ENCODE results near the gene KBTBD12.
"Not testable (repeated sequence)": the region's sequence is repeated elsewhere in the genome, so short reads cannot be mapped to it uniquely, and the experiment has no call there.

The KBTBD12 gene, protein sequence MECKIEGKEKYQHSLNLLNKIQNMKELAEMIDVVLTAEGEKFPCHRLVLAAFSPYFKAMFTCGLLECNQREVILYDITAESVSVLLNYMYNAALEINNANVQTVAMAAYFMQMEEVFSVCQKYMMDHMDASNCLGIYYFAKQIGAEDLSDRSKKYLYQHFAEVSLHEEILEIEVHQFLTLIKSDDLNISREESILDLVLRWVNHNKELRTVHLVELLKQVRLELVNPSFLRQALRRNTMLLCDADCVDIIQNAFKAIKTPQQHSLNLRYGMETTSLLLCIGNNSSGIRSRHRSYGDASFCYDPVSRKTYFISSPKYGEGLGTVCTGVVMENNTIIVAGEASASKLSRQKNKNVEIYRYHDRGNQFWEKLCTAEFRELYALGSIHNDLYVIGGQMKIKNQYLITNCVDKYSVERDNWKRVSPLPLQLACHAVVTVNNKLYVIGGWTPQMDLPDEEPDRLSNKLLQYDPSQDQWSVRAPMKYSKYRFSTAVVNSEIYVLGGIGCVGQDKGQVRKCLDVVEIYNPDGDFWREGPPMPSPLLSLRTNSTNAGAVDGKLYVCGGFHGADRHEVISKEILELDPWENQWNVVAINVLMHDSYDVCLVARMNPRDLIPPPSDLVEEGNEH

DNA sequence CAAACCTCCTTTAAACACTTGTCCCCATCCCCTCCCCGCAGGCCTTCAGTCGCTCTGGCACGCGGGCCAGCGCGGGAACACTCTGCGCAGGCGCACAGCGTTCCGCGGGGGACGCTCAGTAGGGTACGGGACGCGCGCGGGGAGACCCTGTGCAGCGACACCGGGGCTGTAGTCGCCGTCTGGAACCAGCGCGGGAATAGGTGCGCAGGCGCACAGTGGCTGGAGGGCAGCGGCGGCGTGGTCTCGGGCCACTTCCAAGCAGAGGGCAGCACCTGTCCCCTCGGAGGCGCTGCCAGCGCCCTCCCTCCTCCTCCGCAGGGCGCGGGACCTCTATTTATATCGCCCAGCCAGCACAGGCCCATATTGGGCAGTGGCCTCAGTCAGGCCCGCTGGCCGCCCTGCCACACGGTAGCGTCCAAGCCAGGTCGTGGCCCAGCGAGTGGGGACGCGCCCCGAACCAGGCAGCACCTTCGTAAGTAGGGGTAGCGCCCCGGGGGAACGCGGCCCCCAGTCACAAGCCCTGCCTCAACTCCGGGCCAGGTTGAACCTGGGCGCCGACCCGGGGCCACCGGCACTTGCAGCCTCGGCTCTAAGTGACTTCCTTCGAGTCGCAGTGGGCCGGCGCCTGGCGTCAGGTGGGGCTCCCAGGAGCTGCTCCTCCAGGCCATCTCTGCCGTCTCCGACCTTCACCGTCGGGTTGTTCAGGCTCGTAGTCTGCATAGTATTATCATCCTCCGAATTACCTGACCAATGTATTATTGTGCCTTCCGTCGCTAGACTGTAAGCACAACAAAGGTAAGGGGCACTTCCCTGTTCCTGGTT is at the start of gene KBTBD12:
TSS of gene KBTBD12 (plus strand) at position 118 of the 822 bp plus-strand sequence. CDS start 7,830 bp downstream, outside the sequence.
- no peak for DNase-seq

DNA sequence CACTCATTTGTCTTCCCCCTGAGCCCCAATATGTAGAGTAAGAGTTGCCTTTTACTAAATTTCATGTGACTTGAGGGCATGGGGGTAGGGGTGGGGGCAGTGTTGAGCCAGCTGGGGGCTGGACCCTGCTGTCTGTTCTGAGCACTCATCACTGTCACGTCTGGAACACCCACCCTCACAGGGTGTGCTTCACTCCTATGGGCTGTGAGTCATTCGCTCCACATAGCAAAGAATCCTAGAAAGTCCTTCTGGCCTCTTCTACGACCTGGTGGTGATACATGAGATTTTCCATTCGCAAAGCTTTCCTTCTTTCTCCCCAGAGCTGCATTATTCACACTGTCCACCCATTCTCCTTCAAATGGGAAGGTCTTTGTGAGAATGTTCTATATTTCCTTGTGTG is 49.1 kb upstream of the KBTBD12 start:
- peak; percentile 71 for DNase-seq

DNA sequence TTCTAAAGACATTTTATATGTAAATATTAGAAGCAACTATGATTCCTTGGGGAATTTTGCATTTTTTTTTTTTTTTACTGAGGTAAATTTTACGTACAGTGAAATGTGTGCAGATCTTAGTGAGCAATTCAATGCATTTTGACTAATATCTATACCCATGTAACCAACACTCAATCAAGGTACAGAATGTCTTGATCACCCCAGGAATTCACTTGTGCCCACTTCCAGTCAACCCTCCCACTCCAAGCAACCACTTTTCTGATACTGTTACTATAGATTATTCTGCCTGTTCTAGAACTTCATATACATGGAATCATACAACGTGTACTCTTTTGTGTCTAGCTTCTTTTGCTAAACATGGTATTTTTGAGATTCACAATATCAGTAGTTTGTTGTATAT is 47.6 kb upstream of the KBTBD12 start:
- DNase-seq = no peak

DNA sequence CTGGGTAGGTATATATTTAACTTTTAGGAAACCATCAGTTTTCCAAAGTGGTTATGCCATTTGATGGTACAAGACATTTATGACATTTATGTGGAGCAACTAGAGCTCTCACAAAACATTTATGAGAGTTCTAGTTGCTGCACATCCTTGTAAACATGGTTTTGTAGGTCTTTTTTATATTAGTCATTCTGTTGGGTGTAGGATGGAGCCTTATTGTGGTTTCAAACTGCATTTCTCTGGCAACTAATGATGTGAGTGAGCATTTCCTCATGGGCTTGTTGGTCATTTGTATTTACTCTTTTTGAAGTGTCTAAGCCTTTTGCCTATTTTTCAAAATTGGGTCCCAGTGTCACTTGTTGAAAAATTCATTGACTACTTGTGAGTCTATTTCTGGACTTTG is 47.0 kb upstream of the KBTBD12 start:
- DNase-seq = peak; percentile 29

DNA sequence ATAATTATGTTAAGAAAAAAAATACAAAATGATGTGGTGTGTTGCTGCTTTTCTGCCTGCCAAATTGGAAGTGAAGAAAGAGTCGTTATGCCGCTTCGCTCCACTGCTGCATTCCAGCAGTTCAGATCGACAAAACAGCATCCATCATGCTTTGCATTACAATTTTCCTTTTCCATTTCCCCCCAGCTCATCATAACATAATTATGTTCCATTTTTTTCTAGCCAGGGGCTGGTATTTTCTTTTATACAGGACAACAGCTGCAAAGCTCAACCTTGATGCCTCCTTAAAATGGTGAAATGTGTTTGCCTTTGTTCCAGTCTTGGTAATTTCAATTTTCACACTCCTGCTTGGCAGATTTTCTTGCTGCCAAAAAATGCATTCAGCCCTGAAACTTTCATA is 44.9 kb upstream of the KBTBD12 start:
- no peak for DNase-seq

DNA sequence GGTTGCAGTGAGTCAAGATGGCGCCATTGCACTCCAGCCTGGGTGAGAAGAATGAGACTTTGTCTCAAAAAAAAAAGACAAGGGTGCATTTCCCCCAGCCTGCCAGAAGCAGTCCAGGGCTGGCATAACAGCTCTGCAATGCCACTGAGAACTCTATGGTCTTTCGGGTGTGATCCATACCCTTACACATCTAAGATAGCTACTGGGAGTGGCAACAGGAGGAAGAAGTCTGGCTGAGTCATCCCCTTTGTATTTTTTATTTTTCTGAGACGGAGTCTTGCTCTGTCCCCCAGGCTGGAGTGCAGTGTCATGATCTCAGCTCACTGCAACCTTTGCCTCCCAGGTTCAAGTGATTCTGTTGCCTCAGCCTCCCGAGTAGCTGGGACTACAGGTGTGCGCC is 40.9 kb upstream of the KBTBD12 start:
- not testable (repeated sequence) for DNase-seq

DNA sequence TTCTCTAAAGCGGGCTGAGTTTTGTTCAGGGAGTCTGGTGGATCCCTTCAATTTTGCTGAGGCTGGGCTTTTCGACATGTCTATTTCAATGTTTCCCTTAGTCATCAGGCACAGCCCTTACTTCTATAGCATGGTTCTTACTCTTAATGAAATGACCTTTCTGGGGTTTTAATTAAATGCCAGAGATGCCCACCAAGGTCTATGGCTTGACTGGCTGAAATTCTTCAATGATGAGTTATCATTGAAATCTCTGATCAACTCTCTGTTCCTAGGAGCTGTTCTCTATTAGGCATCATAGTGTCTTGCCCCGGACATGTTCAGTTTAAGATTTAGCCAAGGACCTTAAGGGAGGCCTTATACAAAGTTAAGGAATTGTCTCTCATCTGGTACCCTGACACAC is 33.4 kb upstream of the KBTBD12 start:
- DNase-seq = no peak

DNA sequence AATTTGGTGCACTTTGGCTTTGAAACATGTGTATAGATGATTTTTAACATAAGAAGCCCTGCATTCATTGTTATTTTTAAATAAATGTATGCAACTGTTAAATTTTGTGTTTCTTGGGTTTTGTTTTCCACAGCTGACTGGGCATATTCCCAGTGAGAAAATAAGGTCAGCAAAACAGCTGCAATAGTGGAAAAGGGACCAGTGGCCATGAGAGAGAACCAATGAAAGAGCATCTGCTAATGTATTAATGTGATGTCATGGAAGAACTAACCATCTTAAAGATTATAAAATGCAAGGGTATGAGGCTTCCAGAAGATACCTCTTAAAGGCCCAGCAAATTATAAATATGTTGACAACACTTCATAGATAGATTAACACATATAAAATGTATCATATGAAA is 31.0 kb upstream of the KBTBD12 start:
- DNase-seq = no peak

DNA sequence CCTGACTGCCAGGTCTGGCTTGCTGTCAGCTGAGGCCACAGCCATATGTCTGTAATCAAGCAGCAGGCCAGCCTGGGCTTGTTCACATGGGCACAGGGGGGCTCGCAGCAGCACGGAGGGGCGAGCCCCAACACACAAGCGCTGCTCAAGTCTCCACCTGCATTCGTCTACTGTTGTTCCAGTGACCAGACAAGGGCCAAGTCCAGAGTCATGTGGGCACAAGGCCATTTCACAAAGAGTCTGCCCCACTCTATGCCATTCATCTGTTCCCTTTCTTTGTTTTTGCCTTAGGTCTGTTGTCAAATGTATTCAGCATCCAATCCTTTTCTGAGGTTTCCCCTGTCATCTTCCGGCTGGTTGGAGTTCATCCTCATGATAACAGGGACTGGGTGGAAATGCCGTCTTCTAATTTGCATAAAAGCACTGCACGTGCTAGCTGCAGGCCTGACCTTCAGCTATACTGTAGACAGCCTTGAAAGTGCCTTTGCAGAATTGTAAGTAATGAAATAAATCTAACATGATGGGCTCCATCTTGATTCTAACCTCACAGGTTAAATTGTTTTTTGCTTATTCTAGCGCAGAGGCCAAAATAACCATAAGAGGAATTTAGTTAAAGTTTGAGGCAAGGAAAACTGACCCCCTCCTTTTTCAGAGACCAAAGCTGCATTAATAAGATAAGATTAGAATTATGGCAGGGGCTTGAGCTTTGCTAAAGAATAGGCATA is 28.6 kb upstream of the KBTBD12 start:
- DNase-seq = no peak

DNA sequence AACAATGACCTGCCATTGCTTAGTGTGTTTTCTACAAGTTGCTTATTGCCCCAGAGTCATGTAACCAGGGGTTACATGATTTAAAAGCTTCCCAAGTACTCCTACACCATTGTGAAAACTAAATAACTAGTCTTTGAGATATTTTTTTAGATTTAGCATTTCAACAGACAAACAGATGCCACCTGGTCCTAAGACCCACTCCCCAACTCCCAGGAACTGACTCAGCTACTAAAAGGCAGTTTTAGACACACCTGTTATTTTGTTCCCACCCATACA is 28.1 kb upstream of the KBTBD12 start:
- DNase-seq = no peak

DNA sequence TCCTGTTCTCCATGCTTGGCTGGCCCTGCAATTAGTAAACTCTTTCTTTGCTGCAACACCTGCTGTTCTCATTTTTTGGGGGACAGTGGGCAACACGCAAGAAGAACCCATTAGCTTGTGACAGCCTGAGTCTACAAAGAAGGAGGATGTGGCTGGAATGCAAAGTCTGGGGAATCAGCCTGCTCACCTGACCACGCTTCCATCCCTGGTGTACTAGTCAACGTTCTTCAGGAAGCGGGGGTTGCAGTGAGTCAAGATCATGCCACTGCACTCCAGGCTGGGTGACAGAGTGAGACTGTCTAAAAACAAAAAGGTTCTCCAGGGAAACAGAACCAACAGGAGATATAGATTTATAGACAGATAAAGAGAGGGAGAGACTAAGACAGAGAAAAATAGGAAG is 27.7 kb upstream of the KBTBD12 start:
- DNase-seq = peak; percentile 38

DNA sequence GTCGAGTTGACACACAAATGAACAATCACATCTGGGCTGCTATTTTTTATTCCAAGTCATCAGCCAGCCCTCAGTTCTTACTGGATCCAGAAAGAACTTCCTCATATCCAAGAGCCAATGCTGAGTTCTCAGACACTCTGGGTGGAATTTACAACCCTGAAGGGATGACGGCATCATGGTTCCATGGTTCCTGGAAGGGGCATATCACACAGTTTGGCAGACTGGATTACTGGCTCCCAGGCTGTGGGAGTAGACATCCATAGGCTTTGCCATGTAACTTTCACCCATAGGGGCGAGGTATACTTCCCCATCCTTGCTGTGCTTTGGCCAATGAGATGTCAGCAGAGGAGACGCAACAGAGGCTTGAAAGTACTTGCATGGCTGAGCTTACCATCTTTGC is 26.9 kb upstream of the KBTBD12 start:
- DNase-seq = no peak

DNA sequence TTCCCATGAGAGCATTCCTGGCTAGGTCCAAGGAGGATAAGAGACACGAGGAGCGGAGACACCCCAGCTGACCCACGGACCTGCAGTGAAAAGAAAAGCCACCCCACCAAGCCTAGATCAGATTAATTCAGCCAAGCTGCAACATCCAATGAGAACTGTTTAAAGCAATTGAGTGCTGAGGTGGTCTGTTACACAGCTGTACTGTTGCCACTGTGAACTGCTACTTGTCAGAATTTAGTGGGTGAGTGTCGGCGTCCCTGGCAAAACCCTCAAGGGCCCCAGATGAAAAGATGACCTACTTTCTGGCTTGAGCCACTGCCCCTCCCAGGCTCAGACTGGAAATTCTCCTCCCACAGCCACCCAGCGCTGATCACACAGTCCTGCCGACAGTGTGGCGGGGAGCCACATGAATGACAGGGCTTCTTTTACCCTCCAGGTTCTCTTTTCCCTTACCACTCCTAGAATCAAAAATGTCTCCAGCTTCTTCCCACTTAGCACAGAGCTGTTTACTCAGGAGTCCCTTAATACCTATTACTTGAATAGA is 26.4 kb upstream of the KBTBD12 start:
- DNase-seq = no peak

DNA sequence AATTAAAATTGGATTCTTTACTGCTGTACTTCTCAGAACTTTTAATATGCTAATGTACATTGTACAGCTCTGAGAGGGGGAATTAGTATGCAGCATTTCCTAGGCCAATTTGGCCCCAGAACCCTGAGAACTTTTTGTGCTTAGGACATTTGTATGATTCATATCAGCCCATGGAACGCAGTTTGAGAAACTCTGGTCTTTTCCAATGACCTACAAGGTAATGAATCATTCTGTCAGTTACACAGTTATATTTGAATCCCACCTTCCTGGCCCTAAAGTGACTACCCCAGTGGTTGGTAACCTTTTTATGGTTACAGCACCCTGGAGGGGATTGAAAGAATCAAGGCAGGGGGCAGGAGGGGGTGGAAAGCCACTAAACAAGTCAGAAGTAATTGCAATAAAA is 25.6 kb upstream of the KBTBD12 start:
- peak; percentile 46 for DNase-seq

DNA sequence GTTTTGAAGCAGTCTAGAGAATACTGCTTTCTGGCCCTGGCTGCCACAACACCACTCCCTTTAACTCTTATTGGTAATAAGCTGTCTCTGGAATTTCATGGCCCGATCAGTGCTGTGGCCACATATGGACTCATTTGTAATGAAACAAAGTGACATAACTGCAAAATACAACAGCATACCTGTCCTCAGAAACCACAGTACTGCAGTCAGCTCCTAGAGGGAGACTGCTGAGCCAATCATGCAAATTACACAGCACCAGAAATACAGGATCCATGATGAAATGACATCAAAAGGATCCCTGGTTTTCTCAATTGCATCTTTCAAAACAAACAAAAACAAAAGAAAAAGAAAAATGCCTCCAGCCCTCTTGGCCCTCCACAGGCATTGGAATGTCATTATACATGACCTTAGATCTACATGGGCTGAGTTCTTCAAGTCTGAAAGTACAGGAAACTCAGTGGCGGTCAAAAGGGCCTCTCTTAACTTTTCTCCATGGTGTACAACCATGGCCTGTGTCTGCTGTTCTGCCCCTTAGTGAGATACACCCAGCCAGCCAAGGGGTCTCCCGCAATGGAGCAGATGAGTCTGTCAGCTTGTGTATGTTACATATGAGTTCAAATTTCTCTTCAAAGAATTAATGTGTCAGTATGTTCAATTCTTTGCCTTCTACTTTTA is 24.9 kb upstream of the KBTBD12 start:
- no peak for DNase-seq

DNA sequence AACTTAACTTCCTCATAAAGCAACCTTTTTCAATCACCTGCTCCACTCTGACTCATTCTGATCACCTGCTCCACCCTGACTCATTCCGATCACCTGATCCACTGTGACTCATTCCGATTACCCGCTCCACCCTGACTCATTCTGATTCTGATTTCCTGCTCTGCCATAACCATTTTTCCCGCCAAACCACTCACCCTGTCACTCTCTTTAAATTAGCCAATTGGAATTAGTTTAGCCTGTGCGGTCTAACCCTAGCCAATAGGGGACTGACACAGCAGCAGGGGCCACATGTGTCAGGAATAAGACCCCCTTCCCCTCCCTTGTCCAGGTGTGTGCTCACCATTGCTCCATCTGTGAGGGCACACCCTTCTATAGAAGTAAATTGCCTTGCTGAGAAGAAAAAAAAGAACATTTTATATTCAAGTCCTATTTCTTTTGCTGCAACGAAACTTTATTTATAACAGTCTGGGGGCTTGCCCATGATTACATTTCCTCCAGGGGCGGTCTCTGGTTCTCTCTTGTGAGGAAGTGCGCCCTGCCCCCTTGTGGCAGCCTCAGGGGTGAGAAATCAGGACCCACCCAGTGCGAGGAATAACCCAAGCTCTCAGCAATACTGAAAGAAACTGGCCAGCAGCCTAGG is 24.3 kb upstream of the KBTBD12 start:
- peak; percentile 30 for DNase-seq

DNA sequence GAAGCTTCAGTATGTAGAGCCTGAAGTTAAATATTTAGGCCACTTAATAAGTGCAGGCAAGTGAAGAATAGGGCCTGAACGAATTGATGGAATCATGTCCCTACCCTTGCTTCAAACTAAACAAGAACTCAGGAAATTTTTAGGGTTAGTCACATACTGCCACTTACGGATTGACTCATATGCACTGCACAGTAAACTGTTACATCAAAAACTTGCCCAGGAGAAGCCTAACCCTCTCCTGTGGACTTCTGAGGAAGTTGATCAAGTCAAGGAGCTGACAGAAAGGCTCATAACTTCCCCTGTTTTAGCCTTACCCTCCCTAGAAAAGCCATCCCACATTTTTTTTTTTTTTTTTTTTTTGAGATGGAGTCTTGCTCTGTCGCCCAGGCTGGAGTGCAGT is 20.6 kb upstream of the KBTBD12 start:
- DNase-seq = no peak

DNA sequence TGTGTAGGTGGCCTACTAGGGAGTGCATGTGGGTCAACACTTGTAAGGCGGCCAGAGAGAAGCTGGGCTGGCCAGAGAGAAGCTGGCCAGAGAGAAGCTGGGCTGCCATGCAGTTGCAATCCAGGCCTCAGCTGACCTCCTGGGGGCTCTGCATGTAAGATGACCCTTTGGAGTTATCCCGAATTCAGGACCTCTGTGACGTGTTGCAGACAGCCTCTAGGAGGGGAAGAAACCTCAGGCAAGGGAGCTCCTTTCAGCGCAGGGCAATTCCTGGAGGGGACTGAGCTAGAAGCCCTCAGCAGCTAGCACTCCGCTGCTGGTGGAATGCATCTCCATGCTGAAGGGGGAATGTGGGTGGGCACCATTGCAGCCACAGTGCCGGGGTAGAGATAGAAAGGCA is 15.8 kb upstream of the KBTBD12 start:
- DNase-seq = no peak

DNA sequence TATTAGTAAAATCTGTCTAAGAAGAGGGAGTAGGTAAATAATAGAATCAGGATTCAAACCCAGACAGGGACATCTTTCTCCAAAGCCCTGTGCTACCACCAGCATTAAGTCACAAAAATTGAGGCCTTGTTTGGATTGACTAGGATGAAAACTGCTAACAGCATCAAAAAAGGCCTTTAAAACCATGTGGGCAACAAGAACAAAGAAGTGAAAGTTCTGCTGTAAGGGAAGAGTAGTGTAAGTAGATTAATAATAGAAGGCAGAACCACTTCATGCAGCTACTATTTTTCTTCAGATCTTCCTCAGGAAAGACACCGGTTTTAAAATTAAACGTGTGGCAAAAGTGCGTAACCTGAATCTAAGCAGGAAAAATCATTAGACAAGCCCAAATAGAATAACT is 15.3 kb upstream of the KBTBD12 start:
- no peak for DNase-seq

DNA sequence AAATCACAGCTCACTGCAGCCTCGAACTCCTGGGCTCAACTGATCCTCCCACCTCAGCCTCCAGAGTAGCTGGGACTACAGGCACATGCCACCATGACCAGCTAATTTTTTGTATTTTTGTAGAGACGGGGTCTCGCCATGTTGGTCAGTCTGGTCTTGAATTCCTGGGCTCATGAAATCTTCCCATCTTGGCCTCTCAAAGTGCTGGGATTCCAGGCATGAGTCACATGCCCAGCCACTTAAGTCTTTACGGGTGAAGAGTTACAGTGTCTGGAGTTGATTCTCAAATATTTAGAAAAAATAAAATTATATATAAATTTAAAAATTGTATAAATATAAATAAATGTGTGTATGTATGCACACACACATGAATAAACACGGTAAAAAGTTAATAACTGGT is 14.5 kb upstream of the KBTBD12 start:
- no peak for DNase-seq

DNA sequence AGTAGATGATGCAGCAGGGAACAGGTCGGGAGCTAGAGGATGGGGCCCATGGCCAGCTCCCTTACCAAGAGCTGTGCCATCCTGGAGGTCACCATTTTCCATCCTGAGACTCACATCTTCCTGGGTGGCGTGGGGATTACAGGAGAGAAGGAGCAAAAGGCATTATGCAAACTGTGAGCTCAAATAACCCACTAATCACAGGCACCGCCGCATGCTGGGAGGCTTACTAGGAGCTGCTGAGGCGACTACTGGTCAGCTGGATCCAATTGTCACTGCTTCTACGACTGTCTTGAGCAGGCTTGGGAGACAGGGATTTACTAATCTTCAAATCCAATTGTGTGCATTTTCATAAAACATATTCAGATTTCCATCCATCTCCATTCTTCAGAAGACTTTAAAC is 12.5 kb upstream of the KBTBD12 start:
- DNase-seq = no peak

All from fibroblast of skin of right biceps (primary cell).